ENCODE results near the gene ATP5PB. TPM values are rescaled to one million over a fixed set of nuclear protein-coding genes. Genes with fewer than 3 reads are reported as not detected.
A peak's percentile ranks its signal among the peaks of the same experiment; 100 is the strongest.

The ATP5PB gene
- total RNA-seq, 1 donor from 2014 or later, result 714 TPM

DNA sequence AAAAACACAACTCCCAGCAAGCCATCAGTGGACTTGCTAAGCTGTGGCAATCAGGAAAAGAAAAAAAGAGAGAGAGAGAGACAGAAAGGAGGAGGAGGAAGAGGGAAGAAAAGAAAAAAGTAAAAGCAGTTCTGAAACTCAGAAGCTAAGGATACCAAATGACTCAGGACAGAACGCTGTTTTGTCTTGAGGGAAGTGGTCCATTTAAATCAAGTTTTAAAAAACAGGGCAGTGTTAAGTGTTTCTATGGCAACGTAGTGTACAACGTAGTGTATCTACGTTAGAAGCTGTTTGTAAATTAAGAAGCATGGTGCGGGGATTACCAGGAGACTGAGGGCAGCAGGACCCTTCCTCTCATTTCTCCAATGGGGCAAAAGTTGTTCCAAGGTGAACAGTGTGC, 48.3 kb downstream of the ATP5PB start:
- ATAC-seq, result no peak
- intact Hi-C loops (cut with micrococcal nuclease), result no loop called here

DNA sequence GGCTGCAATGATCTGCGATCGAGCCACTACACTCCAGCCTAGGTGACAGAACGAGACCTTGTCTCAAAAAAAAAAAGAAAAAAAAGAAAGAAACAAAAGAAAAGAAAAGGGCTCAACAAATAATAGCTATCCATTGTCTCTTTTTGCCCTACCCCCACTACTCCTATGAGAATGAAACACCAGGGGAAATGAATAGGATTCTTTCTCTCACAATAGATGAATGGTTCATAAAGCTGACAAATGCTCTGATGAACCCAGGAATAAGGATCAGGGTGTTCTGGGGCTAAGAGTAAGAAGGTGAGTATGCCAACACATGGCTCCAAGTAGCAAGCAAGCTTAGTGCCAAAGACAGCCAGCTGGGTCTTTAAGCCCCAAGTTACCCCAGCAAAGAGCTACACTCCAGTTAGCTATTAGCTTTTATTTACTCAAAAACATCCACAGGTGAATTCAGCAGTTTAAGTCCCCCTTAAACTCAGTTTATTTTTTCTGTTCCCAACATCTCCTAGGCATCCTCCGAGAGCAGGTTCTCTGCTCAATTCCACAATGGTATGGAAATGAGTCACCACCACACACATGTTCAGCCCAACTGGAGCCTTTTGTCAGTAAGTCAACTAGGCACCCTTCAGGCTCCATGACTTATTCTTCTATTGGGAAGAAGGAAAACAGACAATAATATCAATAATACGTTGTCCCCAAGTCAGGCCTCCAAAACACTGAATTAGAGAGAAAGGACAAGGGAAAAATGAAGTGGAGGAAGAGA, 49.9 kb downstream of the ATP5PB start:
- no peak for DNase-seq
- intact Hi-C loops (cut with micrococcal nuclease), result no loop called here

More for the DNA sequence above, 48.3 kb downstream of the ATP5PB start:
- DNase-seq, result no peak

GRCh38 chr1:111501645-111502044, 52.4 kb downstream of the ATP5PB start:
- intact Hi-C loops (cut with micrococcal nuclease), result no loop called here
- ATAC-seq (no peak), DNase-seq (no peak)

More for the DNA sequence above, 49.9 kb downstream of the ATP5PB start:
- ATAC-seq, result no peak

GRCh38 chr1:111503585-111504060, 54.4 kb downstream of the ATP5PB start, which contains the start of the genes ADORA3 and TMIGD3:
Gene ADORA3, minus strand, starts transcription at chr1:111503633. Its CDS starts 279 bp downstream, at chr1:111503354.
Gene TMIGD3, minus strand, starts transcription at chr1:111503633. Its CDS starts 279 bp downstream, at chr1:111503354.
- DNase-seq, result no peak
- intact Hi-C loops (cut with micrococcal nuclease), result no loop called here
- ATAC-seq, result no peak

DNA sequence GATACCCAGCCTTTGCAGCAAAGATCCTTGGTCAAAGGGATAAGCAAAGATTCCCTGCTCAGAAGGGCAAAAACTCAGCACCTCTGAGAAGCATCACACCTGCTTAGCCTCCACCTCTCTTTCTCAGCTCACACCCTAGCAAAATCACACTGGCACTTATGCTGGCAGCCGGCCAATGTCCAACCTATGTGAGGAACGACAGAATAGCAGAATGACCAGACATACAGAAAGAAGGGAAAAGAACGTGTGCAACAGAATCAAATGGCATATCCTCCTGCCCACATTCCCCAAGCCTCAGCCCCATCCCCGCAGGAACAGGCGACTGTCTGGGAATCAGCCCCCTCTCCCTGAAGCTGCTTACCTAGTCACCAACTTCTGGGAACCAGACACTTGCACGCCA, 54.8 kb downstream of the ATP5PB start:
- DNase-seq (peak; percentile 45), ATAC-seq (no peak)
- intact Hi-C loops (cut with micrococcal nuclease), result no loop called here

DNA sequence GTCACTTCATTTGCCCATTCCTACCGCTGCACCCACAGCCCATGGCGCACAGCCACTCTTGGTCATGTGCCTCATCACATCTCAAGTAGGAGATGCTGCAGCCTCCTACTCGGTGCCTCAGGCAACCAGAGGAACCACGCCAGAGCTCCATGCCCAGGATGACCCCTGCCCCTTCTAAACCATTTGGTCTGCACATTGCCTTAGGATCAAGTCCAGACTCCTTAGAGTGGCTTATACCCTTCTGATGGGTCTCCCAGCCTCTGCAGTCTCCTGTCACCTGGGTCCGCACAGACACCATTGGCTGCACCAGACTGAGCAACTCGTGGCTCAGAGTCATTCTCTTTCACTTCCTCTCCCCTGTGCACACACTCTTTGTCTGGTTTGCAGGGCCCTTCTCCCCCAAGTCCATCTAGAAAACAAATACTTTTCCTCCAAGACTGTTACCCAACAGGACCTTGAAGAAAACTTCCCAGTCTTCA, 56.4 kb downstream of the ATP5PB start:
- DNase-seq (no peak), ATAC-seq (no peak)
- intact Hi-C loops (cut with micrococcal nuclease), result loop anchor here (5.0 kb wide), 1 partner anchor 152 kb away; no protein-coding TSS in a partner anchor

DNA sequence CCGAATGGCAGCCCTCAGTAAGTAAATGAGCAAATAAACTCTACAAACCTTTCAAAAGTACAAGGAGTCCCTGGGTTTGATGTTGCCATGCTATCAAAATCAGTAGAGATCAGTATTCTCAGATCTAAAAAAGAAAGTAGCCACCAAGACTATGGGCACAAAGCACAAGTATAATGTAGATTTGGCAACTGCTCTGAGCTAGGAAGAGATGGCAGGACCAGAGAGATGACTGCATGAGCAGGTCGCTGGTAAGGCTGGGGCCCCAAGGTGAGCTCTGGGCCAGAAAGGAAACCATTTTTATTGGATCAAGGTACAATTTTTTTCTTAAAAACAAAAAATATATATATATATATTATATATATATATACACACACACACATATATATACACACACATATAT, 57.3 kb downstream of the ATP5PB start:
- ATAC-seq (no peak), DNase-seq (no peak)
- intact Hi-C loops (cut with micrococcal nuclease), result loop anchor here (5.0 kb wide), 1 partner anchor 151 kb away; no protein-coding TSS in a partner anchor

GRCh38 chr1:111507411-111508201, 58.3 kb downstream of the ATP5PB start:
- ATAC-seq, result peak; percentile 75

GRCh38 chr1:111509997-111510375, 60.7 kb downstream of the ATP5PB start:
- intact Hi-C loops (cut with micrococcal nuclease), result loop anchor here (5.0 kb wide), 1 partner anchor 147 kb away; no protein-coding TSS in a partner anchor
- DNase-seq (peak; percentile 71), ATAC-seq (peak; percentile 60)

More at GRCh38 chr1:111507411-111508201, 58.3 kb downstream of the ATP5PB start:
- peak; percentile 86 for DNase-seq
- intact Hi-C loops (cut with micrococcal nuclease), result loop anchor here (5.0 kb wide), 1 partner anchor 150 kb away; no protein-coding TSS in a partner anchor

DNA sequence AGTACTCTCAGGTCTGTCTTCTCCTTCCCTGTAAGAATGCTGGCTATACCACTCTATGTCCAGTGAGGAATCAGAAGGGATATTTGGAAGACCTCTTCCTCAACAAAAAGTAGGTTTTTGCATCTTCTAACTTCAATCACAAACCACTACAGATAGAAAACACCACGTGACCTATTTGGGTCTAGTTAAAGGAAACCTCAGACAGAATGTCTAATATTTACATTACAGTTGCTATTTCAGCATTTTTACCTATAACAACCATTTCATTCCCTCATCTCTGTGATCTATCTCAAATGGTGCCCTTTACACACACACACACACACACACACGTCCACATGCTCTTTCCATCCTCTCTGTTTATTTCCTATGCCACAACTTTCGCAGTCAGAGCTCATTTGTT, 62.1 kb downstream of the ATP5PB start:
- intact Hi-C loops (cut with micrococcal nuclease), result no loop called here
- no peak for DNase-seq
- no peak for ATAC-seq

Other genes with a start within 250 kb of the ATP5PB start
- gene DENND2D, start 248.8 kb upstream of the ATP5PB start, total RNA-seq, result 1.3 TPM
- gene CHI3L2, start 221.8 kb upstream of the ATP5PB start, total RNA-seq, result 4.7 TPM
- not detected for gene CHIA, start 158.6 kb upstream of the ATP5PB start, total RNA-seq
- gene OVGP1, start 21.7 kb upstream of the ATP5PB start, total RNA-seq, result 0.17 TPM
- gene WDR77, start 208 bp upstream of the ATP5PB start, total RNA-seq, result 27.3 TPM
- 8.0 TPM for gene C1orf162, start 24.5 kb downstream of the ATP5PB start, total RNA-seq
- gene ADORA3, start 54.2 kb downstream of the ATP5PB start, total RNA-seq, result 4.1 TPM
- gene TMIGD3, start 54.2 kb downstream of the ATP5PB start, total RNA-seq, result 0.64 TPM
- 102 TPM for gene RAP1A, start 170.3 kb downstream of the ATP5PB start, total RNA-seq

Measured in left ventricle myocardium superior (tissue), 1 donor.